NB4 (cell line): ENCODE data around the gene BACH1.
"Not testable (repeated sequence)": the region's sequence is repeated elsewhere in the genome, so short reads cannot be mapped to it uniquely, and the experiment has no call there.

Experiments
- CTCF ChIP-seq: IDR thresholded peaks from one replicate; pipeline ENCODE4 v1.5.1; 2012; ENCODE audit warnings: low read depth, low read length
- MAX ChIP-seq: IDR thresholded peaks from 2 replicates; pipeline ENCODE4 v1.6.1; 2011; ENCODE audit warnings: low read depth, low read length
- MYC ChIP-seq: IDR thresholded peaks from 2 replicates; pipeline ENCODE4 v1.6.1; 2011; ENCODE audit warnings: low read depth, low read length
- POLR2A ChIP-seq: IDR thresholded peaks from 2 replicates; pipeline ENCODE4 v1.6.1; 2011; ENCODE audit warnings: mild to moderate bottlenecking; ENCODE audit not compliant: insufficient read length; ENCODE audit errors: extremely low read depth

- TF ChIP-seq POLR2A, CTCF, MYC, MAX: not testable (repeated sequence)
These were observed 56.5 kb downstream of the BACH1 start for GRCh38 chr21:29355043-29355710.
